Coronary artery (tissue), 2 donors: ENCODE measurements around the gene APOL6.
A peak's percentile ranks its signal among the peaks of the same experiment; 100 is the strongest.
"Not testable (repeated sequence)": the region's sequence is repeated elsewhere in the genome, so short reads cannot be mapped to it uniquely, and the experiment has no call there.

Source experiments
- DNase-seq: peaks from one replicate; pipeline ENCODE4 v3.0.0-alpha.2; 2017; ENCODE audit warnings: low spot score
- H3K27ac ChIP-seq, 2 donors: fragments of 200-600 bp; sonication (generic); one replicate each; pipeline ENCODE4 v1.5.1; 2016 to 2019
- H3K4me3 ChIP-seq: fragments of 200-600 bp; sonication (generic); 2 replicates; pipeline ENCODE4 v1.5.1; 2016; ENCODE audit warnings: mild to moderate bottlenecking, moderate library complexity
- CTCF ChIP-seq: fragments of 200-600 bp; sonication (generic); IDR thresholded peaks from one replicate; pipeline ENCODE4 v1.5.1; 2019; ENCODE audit warnings: antibody characterized with exemption

Gene APOL6

GRCh38 chr22:35662914-35663313 lies 14.7 kb downstream of the APOL6 start:
- H3K27ac ChIP-seq: peak overlapping the region; percentile 4 to 61
- TF ChIP-seq CTCF: no peak
- peak overlapping the region; percentile 40 for H3K4me3 ChIP-seq
- DNase-seq: no peak

- Histone ChIP-seq H3K4me3 (peak overlapping the region; percentile 40), H3K27ac (peak overlapping the region; percentile 4 to 61)
Measured at GRCh38 chr22:35663371-35663770, 15.1 kb downstream of the APOL6 start.

GRCh38 chr22:35664955-35665587 lies 16.8 kb downstream of the APOL6 start:
- Histone ChIP-seq H3K27ac (no peak overlapping the region), H3K4me3 (no peak overlapping the region)
- no peak for TF ChIP-seq CTCF
- DNase-seq: no peak

More at GRCh38 chr22:35663371-35663770, 15.1 kb downstream of the APOL6 start:
- no peak for TF ChIP-seq CTCF
- DNase-seq: no peak

GRCh38 chr22:35666699-35667098 lies 18.5 kb downstream of the APOL6 start:
- H3K27ac ChIP-seq, DNase-seq, H3K4me3 ChIP-seq: not testable (repeated sequence)

- DNase-seq: no peak
- TF ChIP-seq CTCF: no peak
Measured at GRCh38 chr22:35674335-35674734, 26.1 kb downstream of the APOL6 start.

GRCh38 chr22:35676065-35676464 lies 27.8 kb downstream of the APOL6 start:
- H3K27ac ChIP-seq, DNase-seq, H3K4me3 ChIP-seq: not testable (repeated sequence)

More at GRCh38 chr22:35674335-35674734, 26.1 kb downstream of the APOL6 start:
- Histone ChIP-seq H3K4me3 (no peak overlapping the region), H3K27ac (no peak overlapping the region)

- Histone ChIP-seq H3K27ac (no peak overlapping the region), H3K4me3 (no peak overlapping the region)
- DNase-seq: no peak
- no peak for TF ChIP-seq CTCF
Measured at GRCh38 chr22:35677460-35678187, 29.4 kb downstream of the APOL6 start.

- H3K4me3 ChIP-seq: no peak overlapping the region
- no peak for TF ChIP-seq CTCF
- no peak overlapping the region for H3K27ac ChIP-seq
- DNase-seq: no peak
Measured at GRCh38 chr22:35678836-35679235, 30.6 kb downstream of the APOL6 start.

- DNase-seq, H3K4me3 ChIP-seq: not testable (repeated sequence)
Measured at GRCh38 chr22:35679492-35679891, 31.2 kb downstream of the APOL6 start.

More at GRCh38 chr22:35679492-35679891, 31.2 kb downstream of the APOL6 start:
- not testable (repeated sequence) for H3K27ac ChIP-seq
